Neural progenitor cell (in vitro differentiated cells): ENCODE measurements around the gene MMP1.

ENCODE experiments used
- EZH2 ChIP-seq: fragments of 200-600 bp; sonication (generic); IDR thresholded peaks from 2 replicates; pipeline ENCODE4 v1.6.1; 2017; ENCODE audit warnings: antibody characterized with exemption, mild to moderate bottlenecking, moderate library complexity
- EZH2phosphoT487 ChIP-seq: fragments of 200-600 bp; sonication (generic); IDR thresholded peaks from 2 replicates; pipeline ENCODE4 v1.6.1; 2017; ENCODE audit warnings: antibody characterized with exemption
- TF ChIP-seq, protein P1 (sequence below): fragments of 200-600 bp; sonication (generic); IDR thresholded peaks from 2 replicates; pipeline ENCODE4 v1.5.1; 2017; ENCODE audit warnings: antibody characterized with exemption, mild to moderate bottlenecking

DNA sequence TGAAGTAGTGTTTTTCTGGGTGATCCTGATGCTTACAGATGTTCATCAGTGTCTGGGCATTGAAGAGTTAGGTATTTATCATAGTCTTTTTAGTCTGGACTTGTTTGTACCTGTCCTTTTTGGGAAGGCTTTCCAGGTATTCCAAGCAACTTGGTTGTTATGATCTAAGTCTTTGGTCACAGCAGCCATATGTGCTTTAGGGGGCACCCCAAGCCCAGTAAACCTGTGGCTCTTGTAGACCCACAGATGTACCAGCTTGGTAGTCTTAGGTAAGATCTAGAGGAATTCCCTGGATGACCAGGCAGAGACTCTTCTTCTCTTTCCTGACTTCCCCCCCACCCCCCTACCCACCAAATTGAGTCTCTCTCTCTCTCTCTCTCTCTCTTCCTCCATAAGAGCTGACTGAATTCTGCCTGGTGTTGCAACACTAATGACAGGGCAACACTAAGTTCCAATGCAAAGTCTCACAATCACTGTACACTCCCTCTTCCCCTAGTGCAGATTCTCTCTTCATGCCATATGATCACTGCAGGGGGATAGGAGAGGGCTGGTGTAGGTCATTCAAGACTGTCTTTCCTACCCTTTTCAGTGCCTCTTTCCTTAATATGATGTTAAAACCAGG, 48.7 kb downstream of the MMP1 start:
- TF ChIP-seq, protein P1, sequence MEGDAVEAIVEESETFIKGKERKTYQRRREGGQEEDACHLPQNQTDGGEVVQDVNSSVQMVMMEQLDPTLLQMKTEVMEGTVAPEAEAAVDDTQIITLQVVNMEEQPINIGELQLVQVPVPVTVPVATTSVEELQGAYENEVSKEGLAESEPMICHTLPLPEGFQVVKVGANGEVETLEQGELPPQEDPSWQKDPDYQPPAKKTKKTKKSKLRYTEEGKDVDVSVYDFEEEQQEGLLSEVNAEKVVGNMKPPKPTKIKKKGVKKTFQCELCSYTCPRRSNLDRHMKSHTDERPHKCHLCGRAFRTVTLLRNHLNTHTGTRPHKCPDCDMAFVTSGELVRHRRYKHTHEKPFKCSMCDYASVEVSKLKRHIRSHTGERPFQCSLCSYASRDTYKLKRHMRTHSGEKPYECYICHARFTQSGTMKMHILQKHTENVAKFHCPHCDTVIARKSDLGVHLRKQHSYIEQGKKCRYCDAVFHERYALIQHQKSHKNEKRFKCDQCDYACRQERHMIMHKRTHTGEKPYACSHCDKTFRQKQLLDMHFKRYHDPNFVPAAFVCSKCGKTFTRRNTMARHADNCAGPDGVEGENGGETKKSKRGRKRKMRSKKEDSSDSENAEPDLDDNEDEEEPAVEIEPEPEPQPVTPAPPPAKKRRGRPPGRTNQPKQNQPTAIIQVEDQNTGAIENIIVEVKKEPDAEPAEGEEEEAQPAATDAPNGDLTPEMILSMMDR, result no peak
- TF ChIP-seq EZH2phosphoT487, result no peak
- TF ChIP-seq EZH2, result no peak
